GM13976 (cell line): ENCODE data around the gene CNTF.

Experiments
- DNase-seq: peaks from one replicate; pipeline ENCODE4 v3.0.0; 2012; ENCODE audit warnings: low spot score
- in situ Hi-C: fragments of 300-500 bp; cut with MboI; formaldehyde crosslinking; loops from one replicate; pipeline ENCODE4 v1.12.0; 2022; ENCODE audit warnings: low sequenced_read_pairs, mixed read lengths, inconsistent platforms; ENCODE audit not compliant: unreplicated experiment
- TF ChIP-seq, protein P1 (sequence below): IDR thresholded peaks from 2 replicates; pipeline ENCODE4 v1.5.1; 2012; ENCODE audit warnings: borderline replicate concordance, mild to moderate bottlenecking; ENCODE audit not compliant: insufficient read depth; ENCODE audit errors: extremely low read depth, missing control alignments, control extremely low read depth

The CNTF gene

DNA sequence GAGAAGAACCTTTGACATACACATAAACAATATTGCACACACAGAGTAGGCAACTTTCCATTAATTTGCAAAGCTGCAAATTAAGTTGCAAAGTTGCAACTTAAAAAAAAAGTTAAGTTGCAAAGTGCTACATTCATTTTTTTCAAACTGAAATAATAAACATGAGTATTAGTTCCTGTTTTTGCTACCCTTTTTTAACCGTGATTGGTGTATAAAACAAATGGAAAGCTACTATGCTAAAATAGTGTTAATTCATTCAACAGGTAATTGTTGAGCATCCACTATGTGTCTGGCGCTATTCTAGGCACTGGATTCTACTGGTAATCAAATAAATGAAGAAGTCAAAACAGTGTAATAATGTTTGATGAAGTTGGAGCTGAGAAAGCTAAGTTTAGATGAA is 35.5 kb upstream of the CNTF start:
- TF ChIP-seq, protein P1, sequence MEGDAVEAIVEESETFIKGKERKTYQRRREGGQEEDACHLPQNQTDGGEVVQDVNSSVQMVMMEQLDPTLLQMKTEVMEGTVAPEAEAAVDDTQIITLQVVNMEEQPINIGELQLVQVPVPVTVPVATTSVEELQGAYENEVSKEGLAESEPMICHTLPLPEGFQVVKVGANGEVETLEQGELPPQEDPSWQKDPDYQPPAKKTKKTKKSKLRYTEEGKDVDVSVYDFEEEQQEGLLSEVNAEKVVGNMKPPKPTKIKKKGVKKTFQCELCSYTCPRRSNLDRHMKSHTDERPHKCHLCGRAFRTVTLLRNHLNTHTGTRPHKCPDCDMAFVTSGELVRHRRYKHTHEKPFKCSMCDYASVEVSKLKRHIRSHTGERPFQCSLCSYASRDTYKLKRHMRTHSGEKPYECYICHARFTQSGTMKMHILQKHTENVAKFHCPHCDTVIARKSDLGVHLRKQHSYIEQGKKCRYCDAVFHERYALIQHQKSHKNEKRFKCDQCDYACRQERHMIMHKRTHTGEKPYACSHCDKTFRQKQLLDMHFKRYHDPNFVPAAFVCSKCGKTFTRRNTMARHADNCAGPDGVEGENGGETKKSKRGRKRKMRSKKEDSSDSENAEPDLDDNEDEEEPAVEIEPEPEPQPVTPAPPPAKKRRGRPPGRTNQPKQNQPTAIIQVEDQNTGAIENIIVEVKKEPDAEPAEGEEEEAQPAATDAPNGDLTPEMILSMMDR = no peak
- in situ Hi-C loops = no loop called here
- DNase-seq = no peak

DNA sequence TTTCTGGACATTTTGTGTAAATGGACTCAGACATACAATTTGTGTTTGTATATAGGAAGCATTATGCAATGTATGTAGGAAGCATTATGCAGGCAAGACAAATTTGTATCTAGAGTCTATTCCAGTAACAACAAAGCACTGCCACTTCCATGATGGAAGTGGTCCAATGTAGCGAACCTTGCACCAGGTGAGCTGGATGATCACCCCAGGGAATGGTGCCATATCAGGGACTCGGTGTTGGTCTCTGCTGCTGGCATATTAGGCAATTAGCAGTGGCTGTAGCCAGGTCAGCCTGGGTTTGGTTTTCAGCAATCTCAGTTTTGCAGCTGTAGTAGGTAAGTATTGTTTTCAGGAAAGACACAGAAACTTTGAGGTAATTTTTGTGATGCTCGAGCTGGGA is 30.8 kb upstream of the CNTF start:
- in situ Hi-C loops = no loop called here
- no peak for DNase-seq
- TF ChIP-seq, protein P1 = no peak

DNA sequence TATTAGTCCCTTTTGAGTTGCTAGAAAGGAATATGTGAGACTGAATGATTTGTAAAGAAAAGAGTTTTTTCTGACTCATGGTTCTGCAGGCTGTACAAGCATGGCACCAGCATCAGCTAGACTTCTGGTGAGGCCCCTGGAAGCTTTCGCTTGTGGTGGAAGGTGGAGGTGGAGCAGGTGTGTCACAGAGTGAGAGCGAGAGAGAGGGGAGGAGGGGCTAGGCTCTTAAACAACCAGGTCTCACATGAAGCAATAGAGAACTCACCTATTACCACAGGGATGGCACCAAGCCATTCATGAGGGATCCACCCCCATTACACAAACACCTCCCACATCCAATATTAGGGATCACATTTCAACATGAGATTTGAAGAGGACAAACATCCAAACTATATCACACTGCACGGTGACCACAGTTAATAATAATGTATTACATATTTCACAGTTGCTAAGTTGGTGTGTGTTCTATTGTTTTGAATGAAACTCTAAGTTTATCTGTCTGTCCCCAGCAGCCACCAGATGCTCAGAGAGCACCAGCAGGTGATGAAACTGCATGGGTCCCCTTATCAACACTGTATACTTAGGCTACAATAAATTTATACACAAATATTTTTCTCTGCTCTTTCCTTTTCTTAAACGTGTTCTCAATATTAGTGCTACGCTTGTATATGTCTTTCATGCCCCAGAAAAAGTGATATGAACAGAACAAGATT is 29.5 kb upstream of the CNTF start:
- in situ Hi-C loops = no loop called here
- TF ChIP-seq, protein P1 = no peak
- no peak for DNase-seq

DNA sequence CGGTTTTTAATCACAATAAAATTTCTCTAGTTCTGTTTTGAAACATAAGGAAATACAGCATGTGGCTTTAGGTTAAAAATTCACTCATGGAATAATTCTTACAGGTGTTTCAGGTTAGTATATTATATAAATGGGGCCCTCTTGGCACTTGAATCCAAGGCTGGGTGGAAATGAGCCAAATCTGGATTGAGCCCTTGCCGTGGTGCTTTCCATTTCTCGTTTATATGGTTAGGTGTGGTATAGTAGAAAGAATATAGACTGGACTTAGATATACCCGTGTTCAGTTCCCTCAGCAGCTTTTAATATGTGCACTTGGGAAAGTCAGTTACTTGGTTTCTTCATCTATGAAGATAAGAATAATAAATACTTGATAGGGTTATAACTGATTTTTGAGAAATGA is 27.6 kb upstream of the CNTF start:
- in situ Hi-C loops = no loop called here
- TF ChIP-seq, protein P1 = no peak
- no peak for DNase-seq

DNA sequence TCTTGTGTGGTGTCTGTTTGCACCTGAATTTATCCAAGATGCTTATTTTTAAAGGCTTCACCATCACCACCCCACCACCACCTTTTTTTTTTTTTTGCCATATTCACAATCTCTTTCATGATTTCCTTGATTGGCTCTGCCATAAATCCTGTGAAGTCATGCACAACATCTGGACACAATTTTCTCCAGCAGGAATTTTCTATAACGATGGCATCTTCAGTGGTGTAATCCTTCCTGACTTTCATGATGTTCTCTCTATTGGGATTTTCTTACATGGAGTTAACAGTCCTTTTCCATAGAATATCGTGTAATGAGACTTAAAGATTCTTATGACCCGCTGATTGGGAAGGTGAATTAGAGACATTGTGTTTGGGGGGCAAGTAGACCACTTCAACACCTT is 25.8 kb upstream of the CNTF start:
- TF ChIP-seq, protein P1 = no peak
- DNase-seq = no peak
- in situ Hi-C loops = no loop called here

DNA sequence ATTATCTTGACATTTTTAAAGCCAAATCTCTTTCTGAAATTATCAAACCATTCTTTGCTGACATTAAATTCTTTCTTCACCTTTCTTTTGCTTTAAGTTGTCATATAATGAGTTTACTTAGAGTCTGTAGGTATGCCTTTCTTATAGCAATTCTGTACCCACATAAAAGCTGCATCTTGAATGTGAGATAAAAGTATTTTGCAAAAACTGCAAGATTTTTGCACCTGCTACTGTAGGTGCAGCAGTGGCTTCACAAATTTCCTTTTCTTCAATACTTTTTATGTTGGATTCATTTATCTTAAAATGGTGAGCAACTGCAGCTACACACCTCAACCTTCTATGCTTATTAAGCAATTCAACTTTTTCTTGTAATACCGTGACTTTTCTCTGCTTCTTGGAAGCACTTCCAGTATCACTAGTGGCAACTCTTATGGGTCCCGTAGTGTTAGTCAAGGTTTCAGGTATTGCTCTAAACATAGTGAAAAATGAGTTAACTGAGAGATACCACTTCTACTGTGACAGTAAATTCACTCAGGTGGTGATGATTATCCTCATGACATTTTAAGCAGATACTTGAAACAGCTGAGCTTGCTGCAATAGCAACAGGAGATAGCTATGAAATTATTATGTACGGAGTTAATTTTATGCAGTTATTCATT is 24.9 kb upstream of the CNTF start:
- no peak for DNase-seq
- TF ChIP-seq, protein P1 = no peak
- in situ Hi-C loops = no loop called here
